Panc1 (cell line): ENCODE measurements around the gene VSIG1.

ENCODE experiments used
- TF ChIP-seq, protein P1 (sequence below): fragments of 450-650 bp; IDR thresholded peaks from 2 replicates; pipeline ENCODE4 v1.5.1; 2017; ENCODE audit warnings: mild to moderate bottlenecking
- TF ChIP-seq, protein P2 (sequence below), 2 experiments: IDR thresholded peaks; 2 replicates each; pipeline ENCODE4 v1.6.1; 2011 to 2012; ENCODE audit warnings: low read depth in 2 of 2, control low read depth in 1 of 2, low read length in 1 of 2, mild to moderate bottlenecking in 1 of 2, moderate library complexity in 1 of 2; ENCODE audit not compliant: insufficient read depth in 1 of 2

GRCh38 chrX:108033890-108034289 lies 11.0 kb upstream of the VSIG1 start:
- TF ChIP-seq, protein P1, sequence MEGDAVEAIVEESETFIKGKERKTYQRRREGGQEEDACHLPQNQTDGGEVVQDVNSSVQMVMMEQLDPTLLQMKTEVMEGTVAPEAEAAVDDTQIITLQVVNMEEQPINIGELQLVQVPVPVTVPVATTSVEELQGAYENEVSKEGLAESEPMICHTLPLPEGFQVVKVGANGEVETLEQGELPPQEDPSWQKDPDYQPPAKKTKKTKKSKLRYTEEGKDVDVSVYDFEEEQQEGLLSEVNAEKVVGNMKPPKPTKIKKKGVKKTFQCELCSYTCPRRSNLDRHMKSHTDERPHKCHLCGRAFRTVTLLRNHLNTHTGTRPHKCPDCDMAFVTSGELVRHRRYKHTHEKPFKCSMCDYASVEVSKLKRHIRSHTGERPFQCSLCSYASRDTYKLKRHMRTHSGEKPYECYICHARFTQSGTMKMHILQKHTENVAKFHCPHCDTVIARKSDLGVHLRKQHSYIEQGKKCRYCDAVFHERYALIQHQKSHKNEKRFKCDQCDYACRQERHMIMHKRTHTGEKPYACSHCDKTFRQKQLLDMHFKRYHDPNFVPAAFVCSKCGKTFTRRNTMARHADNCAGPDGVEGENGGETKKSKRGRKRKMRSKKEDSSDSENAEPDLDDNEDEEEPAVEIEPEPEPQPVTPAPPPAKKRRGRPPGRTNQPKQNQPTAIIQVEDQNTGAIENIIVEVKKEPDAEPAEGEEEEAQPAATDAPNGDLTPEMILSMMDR = no peak
- TF ChIP-seq, protein P2, sequence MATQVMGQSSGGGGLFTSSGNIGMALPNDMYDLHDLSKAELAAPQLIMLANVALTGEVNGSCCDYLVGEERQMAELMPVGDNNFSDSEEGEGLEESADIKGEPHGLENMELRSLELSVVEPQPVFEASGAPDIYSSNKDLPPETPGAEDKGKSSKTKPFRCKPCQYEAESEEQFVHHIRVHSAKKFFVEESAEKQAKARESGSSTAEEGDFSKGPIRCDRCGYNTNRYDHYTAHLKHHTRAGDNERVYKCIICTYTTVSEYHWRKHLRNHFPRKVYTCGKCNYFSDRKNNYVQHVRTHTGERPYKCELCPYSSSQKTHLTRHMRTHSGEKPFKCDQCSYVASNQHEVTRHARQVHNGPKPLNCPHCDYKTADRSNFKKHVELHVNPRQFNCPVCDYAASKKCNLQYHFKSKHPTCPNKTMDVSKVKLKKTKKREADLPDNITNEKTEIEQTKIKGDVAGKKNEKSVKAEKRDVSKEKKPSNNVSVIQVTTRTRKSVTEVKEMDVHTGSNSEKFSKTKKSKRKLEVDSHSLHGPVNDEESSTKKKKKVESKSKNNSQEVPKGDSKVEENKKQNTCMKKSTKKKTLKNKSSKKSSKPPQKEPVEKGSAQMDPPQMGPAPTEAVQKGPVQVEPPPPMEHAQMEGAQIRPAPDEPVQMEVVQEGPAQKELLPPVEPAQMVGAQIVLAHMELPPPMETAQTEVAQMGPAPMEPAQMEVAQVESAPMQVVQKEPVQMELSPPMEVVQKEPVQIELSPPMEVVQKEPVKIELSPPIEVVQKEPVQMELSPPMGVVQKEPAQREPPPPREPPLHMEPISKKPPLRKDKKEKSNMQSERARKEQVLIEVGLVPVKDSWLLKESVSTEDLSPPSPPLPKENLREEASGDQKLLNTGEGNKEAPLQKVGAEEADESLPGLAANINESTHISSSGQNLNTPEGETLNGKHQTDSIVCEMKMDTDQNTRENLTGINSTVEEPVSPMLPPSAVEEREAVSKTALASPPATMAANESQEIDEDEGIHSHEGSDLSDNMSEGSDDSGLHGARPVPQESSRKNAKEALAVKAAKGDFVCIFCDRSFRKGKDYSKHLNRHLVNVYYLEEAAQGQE (IDR thresholded peaks at IDR 0.05; ENCODE audit: insufficient read depth in 1 of 2, low read depth in 2 of 2, low read length in 1 of 2) = no peak
